RPMI8226 (cell line): Measurements from ENCODE around the gene KCNJ10.

ENCODE experiments used
- DNase-seq: peaks from one replicate; pipeline ENCODE4 v3.0.0-alpha.2; 2015

KCNJ10 gene

DNA sequence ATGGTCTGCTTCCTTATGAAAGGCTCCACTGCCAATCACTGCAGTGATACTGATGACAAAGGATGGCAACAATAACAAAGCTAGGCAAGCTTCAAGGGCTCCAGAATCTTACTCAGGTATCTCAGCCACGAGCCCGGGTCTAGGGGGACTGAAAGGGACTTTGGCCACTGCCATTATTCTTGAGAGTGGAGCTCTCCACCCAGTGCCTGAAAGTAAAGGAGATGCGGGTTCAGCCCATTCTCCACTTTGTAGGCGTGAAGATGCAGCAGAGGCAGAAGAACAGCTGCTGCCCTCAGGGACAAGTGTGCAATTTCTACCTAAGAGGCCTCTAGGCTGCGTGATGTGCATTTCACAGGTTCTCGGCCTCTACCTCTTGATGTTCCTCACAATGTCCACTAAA, 84.5 kb downstream of the KCNJ10 start:
- no peak for DNase-seq

DNA sequence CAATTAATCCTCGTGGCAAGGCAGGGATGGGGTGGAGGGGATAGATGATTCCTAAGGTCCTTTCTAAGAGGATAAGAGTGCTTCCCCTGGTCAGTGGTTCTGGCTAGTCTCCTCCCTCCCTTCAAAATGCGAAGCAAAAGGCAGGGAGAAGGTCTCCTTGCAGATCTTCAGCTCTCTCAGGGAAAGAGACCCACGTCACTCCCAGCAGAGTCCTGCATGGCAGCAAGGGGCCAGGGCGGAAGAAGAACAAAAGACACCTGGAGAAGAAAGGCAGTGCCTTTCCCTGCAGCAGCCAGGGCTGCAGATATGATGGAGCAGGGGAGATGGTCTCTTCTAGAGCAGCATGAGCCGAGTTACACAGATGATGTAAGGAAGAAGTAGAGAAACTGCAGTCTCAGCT, 86.3 kb downstream of the KCNJ10 start:
- no peak for DNase-seq

DNA sequence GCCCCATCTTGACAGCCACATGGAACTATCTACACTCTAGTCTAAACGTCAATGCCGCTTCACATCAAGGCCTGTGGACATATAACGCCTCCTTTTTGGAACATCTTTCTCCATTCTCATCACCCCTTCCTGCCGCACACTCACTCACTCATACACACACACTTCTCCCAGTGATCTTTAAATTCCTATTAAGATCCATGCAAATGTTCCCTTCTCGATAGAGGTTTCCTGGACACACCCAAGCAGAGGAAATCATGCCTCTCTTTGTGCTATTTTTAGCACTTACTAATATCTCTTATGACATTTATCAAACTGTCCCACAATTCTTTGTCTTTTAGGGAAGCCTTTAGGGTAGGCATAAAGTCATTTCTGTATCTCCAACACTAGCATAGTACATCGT, 87.7 kb downstream of the KCNJ10 start:
- DNase-seq = no peak

DNA sequence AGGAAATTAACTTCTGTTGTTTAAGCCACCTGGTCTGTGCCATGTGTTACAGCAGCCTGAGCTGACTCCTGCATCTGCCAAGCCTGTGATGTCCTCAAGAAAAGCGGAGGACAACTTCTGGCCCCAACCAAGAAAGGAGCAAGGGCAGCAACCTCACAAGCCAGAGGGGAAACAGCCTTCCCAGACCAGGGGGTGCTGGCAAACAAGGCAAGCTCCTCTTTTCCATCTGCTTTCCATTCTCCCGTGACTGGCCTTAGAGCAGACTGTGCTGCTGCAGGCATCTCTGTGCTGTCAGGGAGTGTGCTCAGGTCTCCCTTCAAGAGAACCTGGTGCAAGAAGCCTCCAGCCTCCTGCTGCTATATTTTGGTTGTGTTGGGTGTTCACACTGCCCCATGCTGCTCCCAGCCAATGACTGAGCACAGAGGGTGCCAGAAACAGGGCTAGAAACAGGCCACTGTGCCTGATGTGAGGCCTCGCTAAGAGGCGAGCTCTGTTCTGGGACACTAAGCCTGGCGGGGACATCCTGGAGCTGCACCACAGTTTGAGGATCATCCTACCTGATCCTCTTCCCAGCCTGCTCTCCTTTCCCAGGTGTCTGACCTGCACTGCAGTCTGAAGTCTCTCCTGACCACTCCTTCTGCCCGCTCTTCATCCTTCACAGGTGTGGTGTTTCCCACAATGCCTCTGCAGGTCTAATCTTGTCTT, 88.5 kb downstream of the KCNJ10 start:
- DNase-seq = no peak

DNA sequence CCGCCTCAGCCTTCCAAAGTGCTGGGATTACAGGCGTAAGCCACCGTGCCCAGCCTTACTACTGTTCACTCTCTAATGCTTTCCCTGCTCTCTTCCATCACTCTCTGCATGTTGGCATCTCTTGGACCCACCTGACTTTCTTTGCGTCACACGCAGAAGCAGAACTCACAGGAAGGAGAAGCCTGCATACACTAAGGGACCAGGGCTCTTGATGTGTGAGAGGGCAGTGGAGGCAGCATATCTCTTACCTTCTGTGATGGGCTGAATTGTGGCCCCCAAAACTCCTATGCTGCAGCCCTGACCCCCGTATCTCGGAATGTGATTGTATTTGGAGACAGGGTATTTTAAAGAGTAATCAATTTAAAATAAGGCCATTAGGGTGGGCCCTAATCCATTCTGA, 89.2 kb downstream of the KCNJ10 start:
- no peak for DNase-seq

DNA sequence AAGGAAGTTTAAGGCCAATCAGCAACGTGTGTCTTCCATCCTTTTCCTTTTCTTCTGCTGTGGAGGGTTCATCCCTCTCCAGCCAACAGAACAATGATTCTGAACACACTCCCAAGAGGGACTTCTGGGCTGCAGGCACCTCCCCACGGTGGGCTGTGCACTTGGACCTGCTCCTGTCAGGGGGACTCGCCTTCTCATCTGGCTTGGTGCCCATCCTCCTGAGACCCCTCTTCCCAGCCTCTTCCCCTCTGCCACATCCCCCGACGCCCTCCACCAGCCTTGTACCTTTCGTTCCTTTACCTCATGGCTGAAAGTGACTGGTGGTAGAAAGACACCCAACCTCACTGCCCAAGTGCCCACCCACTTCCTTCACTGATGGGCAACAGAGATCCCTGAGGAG, 89.9 kb downstream of the KCNJ10 start:
- no peak for DNase-seq

DNA sequence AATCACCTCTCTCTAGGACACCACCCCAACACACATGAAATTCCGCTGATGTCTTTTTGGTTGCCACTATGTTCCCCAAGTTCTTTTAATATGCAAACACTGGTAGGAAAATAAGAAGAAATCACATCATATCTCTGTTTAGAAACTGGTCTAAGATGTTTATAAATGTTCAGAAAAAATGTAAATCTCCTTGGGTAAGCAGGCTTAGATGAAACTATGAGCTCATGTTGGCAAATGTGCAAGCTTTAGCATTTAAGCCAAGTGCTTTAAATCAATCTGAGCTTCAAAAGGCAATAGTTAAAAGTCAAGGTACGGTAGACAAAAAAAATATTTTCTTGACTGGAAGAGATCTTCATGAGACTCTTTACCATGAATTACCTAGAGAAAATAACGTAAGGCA, 90.7 kb downstream of the KCNJ10 start:
- DNase-seq = no peak

DNA sequence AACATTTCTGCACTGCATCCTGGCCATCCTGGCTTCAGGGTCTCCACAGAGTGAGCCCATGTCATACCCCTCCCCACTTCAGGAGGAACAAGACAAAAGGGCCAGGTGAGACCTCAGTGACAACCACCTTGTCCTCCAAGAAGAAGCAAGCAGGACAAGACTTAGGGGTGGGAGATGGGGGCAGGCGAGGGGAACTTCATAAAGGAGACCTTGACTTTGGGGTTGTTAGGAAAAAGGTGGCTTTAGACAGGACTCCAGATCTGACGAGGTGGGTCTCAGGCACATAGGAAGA, 91.9 kb downstream of the KCNJ10 start:
- DNase-seq = no peak

DNA sequence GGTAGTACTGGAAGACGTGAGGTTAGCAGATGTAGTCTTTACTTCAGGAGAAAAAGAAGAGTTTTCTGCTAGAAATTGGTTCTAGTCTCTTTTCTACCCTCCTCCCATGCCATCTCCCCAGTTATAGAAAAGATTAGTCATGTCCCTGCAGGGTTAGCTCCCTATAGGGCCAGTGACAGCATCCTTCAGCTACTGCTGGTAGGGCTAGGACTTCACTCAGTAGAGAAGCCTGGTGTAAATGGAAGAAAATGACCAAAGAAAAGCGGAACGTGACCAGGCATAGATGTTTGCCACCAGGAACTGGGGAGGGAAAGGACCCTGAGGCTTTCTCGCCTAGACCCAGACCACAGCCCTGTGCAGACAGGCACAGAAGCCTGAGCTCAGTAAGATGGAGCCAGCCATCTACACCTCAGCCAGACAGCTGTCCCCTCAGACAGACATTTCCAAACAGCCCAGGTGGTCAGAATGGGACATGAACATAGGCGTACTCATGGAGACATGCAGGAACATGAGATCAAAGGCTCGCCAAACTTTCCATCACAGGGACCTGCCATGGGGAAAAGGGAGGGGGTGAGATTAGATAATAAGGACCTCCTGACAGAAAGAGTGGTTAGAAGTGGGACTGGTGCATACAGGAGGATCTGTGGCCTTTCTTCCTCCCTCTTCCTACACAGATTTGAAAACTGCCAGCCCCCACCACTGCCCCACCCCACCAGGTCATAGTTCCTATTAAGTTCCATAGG, 92.4 kb downstream of the KCNJ10 start:
- DNase-seq = no peak

DNA sequence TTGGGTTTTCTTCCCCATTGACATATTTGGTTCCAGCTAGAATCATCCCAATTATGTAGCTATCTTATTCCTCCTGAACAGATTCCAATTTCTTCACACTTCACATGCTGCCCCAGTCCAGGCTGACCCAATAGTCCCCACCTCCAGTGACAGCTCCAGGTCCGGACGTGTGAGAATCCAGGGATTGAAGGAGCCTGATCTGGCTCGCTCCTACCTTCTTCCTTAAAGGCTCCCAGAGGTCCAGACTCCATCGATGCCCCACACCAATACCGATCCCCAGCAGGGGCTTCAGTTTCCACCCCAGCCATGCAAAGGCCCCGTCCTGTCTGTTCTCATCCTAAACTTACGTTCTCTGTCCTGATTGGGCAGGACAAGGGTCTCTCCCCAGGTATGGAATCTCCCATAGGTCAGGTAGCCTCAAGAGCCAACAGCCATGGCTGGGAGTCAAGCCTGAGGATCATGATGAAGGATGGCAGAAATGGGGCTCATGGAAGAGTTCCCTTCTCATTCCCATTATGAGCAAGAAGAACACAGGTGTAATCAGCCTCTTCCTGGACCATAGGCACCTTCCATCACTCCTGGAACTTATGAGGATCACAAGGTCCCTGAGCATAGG, 95.5 kb downstream of the KCNJ10 start:
- DNase-seq = no peak

DNA sequence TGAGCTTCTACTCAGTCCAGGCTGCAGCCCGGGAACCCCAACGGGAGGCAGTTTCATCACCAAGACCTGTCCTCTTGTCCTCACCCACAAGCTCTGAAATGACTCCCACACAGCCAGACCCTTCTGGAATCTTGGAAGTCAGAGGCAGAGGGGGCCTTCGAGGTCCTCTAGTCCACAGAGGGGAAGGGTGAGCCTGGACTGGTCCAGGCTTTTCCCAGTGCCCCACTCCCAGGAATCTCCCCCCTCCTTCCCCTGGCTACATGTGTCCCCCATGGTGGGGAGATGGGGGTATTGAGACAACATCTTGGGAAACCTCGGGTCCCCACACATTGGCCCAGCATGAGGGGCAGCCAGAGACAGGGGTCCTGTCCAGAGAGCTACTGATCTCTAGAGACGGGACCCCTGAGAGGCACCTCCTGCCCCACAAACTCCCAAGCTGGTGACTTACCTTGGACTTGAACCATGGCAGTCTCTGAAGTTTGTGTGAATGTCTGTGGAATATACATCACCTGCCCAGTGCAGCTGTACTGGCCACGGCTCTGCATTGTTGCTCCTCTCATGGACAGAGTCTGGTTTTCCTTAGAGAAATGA, 96.5 kb downstream of the KCNJ10 start:
- DNase-seq = no peak

DNA sequence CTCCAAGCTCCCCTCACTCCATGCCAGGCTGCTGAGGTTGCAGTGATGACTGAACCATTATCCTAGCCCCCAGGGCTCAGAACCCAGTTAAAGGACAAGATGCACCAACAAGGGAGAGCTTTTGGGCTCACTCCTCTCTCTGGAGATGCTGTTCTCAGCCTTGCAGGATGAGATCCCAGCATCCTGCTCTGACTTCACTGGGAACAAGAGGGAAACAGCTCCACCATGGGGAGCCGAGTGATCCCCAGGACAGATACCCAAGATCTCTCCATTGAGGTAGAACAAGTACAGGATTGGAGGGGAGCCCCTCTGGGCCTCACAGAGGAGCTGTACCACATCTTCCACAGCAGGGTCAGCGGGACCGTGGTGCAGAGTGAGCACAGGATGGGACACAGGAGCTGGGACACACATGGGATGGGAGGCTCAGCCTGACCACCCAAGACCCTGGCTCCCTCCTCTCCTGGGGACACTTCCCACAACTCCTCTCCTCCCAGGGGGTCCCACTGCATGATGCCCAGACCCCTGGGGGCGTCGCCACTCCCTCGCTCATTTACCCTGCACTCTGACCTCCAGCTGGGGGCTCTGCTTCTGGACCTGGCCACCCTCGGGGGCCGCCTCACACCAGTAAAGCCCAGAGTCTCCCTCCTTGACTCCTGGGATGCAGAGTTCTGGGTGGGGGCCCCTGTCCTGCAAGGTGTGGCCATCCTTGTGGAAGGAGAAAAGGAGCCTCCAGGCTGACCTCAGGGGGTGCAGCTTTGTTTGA, 97.3 kb downstream of the KCNJ10 start:
- no peak for DNase-seq

DNA sequence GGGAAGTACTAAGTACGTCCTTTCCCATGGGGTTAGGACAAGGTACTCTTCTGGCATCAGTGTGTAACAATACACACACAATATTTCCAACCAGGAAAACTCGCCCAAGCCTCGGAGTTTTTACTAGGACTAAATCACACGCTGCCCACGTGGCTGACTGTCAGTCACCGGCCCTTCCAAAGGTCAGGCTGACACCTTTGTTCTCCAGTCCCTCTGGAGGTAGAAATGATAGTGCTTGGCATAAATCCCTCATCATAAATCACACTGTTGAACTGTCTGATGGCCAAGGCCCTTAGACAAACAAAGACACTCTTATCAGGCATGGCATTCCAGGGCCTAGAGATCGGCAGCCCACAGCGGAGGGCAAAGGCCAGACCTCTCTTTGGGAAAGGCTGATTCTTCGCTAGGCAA, 99.0 kb downstream of the KCNJ10 start:
- DNase-seq = no peak

DNA sequence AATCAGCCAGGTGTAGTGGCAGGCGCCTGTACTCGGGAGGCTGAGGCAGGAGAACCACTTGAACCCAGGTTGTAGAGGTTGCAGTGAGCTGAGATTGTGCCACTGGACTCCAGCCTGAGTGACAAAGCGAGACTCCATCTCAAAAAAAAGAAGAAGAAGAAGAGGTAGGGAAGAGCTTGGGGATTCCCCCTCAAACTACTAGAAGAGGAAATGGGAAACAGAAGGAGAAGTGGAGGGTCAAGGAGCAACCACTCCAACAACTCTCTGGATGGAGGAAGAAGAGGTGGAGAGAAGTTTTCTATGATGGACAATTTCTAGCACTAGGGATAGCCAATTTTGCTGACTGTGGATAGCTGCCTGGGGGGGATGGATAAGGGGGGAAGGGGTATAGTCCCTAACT, 101.1 kb downstream of the KCNJ10 start:
- no peak for DNase-seq

DNA sequence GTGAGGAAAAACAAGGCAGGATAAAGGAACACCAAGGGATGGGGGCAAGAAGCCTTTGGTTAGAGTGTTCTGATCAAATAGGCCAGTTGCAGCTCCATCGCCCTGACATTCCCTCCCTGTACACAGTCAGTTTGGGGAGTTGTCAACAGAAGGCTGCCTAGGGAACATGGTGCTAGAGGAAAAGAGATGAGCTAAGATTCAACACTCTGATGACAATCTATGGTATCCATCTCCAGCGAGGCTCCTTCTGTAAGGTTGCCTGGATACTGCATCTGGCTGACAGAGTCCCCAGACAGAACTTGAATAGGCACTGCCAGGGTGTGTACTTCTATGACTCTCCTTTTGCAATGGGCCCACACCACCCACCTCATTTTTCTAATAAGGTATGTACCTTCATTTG, 104.7 kb downstream of the KCNJ10 start:
- no peak for DNase-seq

DNA sequence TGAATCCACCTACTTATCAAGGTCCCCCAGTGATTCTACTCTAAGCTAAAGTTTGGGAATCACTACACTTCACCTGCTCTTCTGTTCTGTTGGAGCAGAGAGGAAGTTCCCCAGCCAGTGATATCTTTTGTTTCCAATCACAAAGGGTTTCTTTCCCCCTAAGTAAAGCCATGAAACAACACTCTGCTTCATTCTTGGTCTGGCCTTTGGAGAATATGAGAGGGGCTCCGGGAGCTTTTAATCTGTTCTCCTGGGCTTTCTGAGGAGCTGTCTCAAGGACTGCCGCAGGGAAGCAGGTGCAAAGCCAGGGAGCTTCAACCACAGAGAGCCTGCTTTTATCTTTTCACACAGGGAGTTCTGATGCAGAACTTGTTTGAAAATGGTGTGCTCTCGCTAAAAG, 105.8 kb downstream of the KCNJ10 start:
- DNase-seq = no peak

DNA sequence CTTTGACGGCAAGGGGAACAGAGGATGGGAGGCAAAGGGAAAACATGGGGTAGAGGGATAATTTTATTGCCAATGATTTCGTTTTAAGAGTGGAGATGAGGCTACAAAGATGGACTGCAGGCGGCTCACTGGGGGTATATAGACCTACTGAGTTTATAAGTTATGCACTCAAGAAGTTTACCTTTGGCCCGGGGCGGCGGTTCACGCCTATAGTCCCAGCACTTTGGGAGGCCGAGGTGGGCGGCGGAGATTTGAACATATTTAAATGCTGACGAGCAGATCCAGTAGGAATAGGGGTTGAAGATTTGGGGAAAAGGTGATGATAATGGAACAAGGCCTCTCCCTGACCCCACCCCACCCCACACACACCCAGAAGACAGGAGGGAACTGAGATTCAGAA, 107.8 kb downstream of the KCNJ10 start:
- DNase-seq = no peak

DNA sequence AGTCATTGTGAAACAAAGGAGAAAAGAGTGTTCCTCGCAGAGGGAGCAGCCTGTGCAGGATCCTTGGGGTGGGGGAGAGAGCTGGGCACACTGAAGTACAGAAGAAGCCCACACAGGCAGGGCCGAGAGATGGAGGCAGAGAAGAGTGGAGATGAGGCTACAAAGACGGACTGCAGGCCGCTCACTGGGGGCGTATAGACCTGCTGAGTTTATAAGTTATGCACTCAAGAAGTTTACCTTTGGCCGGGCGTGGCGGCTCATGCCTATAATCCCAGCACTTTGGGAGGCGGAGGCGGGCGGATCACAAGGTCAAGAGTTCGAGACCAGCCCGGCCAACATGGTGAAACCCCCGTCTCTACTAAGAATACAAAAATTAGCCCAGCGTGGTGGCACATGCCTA, 108.3 kb downstream of the KCNJ10 start:
- DNase-seq = no peak

DNA sequence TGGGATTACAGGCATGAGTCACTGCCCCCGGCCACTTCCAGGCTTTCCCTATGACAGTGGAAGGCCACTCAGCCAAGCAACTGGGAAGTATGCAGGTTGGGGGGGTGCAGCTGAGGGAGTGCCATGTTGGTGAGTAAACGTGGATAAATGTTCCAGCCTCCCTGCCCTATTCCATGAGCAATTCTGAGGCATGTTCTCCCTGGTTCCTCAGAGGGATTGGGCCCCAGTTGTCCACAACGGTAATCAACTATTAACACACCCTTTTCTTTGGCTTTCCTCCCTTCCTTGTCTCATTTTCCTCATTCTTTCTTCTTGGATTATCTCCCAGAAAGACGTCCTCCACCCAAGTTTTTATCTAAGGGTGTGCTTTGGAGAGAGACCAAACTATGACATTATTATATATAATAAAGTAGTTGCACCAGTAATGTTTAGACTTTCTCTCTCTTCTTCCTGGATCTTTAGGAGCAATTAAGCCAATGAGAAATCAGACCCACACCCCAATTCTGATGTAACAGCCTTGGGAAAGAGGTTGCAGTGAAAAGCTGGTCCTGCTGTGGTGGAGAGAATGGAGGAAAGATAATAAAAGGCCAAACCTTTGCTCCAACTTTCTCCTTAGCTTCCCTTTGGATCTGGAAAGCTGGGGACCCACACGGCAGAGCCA, 109.1 kb downstream of the KCNJ10 start:
- DNase-seq = no peak

DNA sequence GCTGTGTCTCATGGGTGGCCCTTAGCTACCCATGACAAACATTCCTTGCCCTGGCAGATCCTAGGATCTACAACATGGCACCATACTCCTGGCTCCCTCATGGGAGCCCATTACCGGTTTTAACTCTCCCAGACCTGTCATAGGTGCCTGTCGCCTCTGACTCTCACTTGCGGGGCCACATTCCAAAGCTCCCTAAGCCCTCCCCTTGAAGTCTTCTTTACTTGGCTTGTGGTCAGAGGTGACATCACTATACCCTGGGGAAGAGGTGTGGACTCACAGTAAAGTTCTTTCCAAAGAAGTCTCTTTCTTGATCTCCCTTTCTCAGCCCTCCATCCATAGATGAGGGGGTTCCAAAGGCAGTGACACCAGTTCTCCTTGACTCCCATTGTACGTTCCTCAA, 110.5 kb downstream of the KCNJ10 start:
- no peak for DNase-seq

DNA sequence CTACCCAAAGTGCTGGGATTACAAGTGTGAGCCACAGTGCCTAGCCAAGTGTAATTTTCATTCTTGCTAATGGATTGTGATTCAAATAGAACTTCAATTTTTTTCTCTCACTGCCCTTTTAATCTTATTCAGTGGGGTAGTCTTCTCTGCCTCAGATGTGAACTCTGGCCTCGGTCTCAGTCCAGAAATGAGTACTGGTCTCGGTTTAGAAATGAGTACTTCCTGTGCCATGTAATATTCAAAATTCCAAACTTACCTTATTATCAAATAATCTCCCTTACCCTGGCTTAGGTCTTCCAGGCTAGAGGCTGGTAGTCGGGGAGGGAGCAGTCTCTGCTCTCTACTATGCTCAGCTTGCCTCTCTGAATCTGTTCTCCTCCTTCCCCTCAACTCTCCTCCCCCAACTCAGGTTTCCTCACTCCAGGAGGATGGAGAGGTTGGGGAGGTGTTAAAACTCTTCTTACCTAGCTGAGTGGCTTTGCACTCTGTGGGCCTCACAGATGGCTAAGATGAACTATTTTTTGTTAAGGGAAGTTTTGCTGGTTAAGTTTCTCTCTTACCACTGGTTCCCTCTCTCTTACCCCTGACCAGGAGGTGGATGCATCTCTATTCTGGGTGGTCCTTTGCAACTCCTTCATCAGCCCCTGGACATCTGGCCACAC, 111.1 kb downstream of the KCNJ10 start:
- no peak for DNase-seq

DNA sequence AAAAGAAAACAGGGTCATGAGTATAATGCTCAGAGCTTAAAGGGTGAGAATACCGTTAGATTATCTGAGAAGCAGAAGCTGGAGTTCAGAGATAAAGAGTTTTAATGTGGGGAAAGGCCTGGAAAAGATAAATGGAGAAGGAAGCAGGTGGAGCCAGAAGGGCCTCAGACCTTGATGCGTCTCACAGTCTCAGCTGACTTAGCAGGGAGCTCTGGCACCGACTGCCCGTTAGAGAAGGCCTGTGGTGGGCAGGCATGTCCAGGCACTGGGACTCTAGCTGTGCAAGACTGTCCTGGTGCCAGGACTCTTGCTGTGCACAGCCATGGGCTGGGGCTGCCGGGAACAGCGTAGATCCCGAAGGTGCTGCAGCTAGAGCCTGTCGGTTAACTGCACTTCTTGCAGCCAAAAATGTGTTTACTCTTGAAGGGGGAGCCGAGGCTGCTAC, 112.1 kb downstream of the KCNJ10 start:
- DNase-seq = no peak
